HepG2 (cell line): Measurements from ENCODE around the gene SLC43A3. TPM values are rescaled to one million over a fixed set of nuclear protein-coding genes. Genes with fewer than 3 reads are reported as not detected.

ENCODE experiments used
- ATAC-seq: fragments of 200-7000 bp; cut with Tn5 transposase; 3 replicates; pipeline ENCODE4 v1.9.1; 2020; ENCODE audit warnings: mild to moderate bottlenecking, moderate library complexity
- BruUV-seq: library from RNA; stranded (reverse); fragments of 400-500 nt; replicated peaks from 2 replicates; lab custom pipeline; 2021; lab: Mats Ljungman, UMichigan
- CTCF ChIA-PET: fragments of 300-600 bp; formaldehyde crosslinking; extraction: SDS; loops from one replicate; lab custom pipeline; 2021; ENCODE audit warnings: low total read pairs, inconsistent platforms, low intra/inter-chr PET ratio; lab: Yijun Ruan, JAX
- POLR2A ChIA-PET: fragments of 350-600 bp; sonication (Branson Sonifier 250); formaldehyde crosslinking; loops from one replicate; lab custom pipeline; 2020; ENCODE audit warnings: antibody characterized with exemption, inconsistent platforms; lab: Yijun Ruan, JAX
- DNase-seq: peaks from one replicate; pipeline ENCODE4 v3.0.0-alpha.2; 2015; ENCODE audit warnings: low spot score
- FAIRE-seq: peaks from 3 replicates; lab custom pipeline; 2011; peaks lifted over from hg19 to GRCh38; lab: Jason Lieb, UNC
- H2AFZ ChIP-seq: one replicate; pipeline ENCODE4 v1.6.1; 2011; ENCODE audit warnings: low read length, inconsistent platforms
- H3K27ac ChIP-seq: fragments of 300-600 bp; 3 replicates; pipeline ENCODE4 v1.8.0; 2011; ENCODE audit warnings: mixed run types, mild to moderate bottlenecking, mixed read lengths, low read length, inconsistent platforms; ENCODE audit not compliant: insufficient read depth; ENCODE audit errors: extremely low read length
- H3K27me3 ChIP-seq, 2 experiments: fragments of 200-600 bp in 1 of 2; 2 replicates in 1 of 2; 3 replicates in 1 of 2; pipeline versions ENCODE4 v1.6.0 to v1.8.0; 2011; ENCODE audit warnings: low read length in 2 of 2, mild to moderate bottlenecking in 2 of 2, moderate library complexity in 2 of 2, inconsistent platforms in 1 of 2; ENCODE audit not compliant: insufficient read depth in 2 of 2, control insufficient read depth in 1 of 2
- H3K36me3 ChIP-seq, 2 experiments: fragments of 200-600 bp in 1 of 2; replicated peaks in 1 of 2; 2 replicates in 1 of 2; 3 replicates in 1 of 2; pipeline versions ENCODE4 v1.5.1 to v1.8.0; 2011; ENCODE audit warnings: low read length in 2 of 2, inconsistent platforms in 1 of 2; ENCODE audit not compliant: insufficient read depth in 2 of 2, control insufficient read depth in 1 of 2
- H3K4me1 ChIP-seq: 2 replicates; pipeline ENCODE4 v1.5.1; 2012; ENCODE audit warnings: low read length, inconsistent platforms; ENCODE audit not compliant: insufficient read depth
- H3K4me2 ChIP-seq: 2 replicates; pipeline ENCODE4 v1.6.0; 2011; ENCODE audit warnings: low read depth, low read length, inconsistent platforms
- H3K4me3 ChIP-seq, 3 experiments: fragments of 200-600 bp in 1 of 3; sonication (generic), shearing (Covaris generic) in 1 of 3; replicated peaks in 1 of 3; 2 replicates each; pipeline ENCODE4 v1.5.1; 2011 to 2016; ENCODE audit warnings: low read length in 3 of 3, inconsistent platforms in 2 of 3, low read depth in 2 of 3, mild to moderate bottlenecking in 2 of 3, control low read depth in 1 of 3, mixed read lengths in 1 of 3; ENCODE audit not compliant: insufficient read depth in 1 of 3
- H3K79me2 ChIP-seq: one replicate; pipeline ENCODE4 v1.6.1; 2011; ENCODE audit warnings: low read length, inconsistent platforms; ENCODE audit not compliant: insufficient read depth
- H3K9ac ChIP-seq: 2 replicates; pipeline ENCODE4 v1.6.0; 2011; ENCODE audit warnings: mild to moderate bottlenecking, low read depth, low read length, inconsistent platforms; ENCODE audit not compliant: insufficient read depth
- H3K9me3 ChIP-seq: 2 replicates; pipeline ENCODE4 v1.5.1; 2012; ENCODE audit warnings: mild to moderate bottlenecking, low read length
- H4K20me1 ChIP-seq: 2 replicates; pipeline ENCODE4 v1.6.0; 2011; ENCODE audit warnings: inconsistent platforms, mild to moderate bottlenecking, low read length, moderate library complexity; ENCODE audit not compliant: insufficient read depth
- ELF4 ChIP-seq: sonication (generic); formaldehyde crosslinking; IDR thresholded peaks from 2 replicates; pipeline ENCODE4 v1.5.0; 2020; ENCODE audit warnings: missing genetic modification reagents, mild to moderate bottlenecking, moderate library complexity, borderline replicate concordance
- GABPB1 ChIP-seq: IDR thresholded peaks from 2 replicates; pipeline ENCODE4 v1.6.1; 2016; ENCODE audit warnings: mild to moderate bottlenecking, missing genetic modification reagents, moderate library complexity, missing compliant biosample characterization
- KDM4B ChIP-seq: sonication (generic); formaldehyde crosslinking; IDR thresholded peaks from 2 replicates; pipeline ENCODE4 v1.4.0; 2020; ENCODE audit warnings: missing genetic modification reagents
- MATR3 ChIP-seq: sonication (generic); formaldehyde crosslinking; IDR thresholded peaks from 2 replicates; pipeline ENCODE4 v1.4.0; 2020; ENCODE audit warnings: missing genetic modification reagents
- RAD21 ChIP-seq: fragments of 450-650 bp; formaldehyde crosslinking; IDR thresholded peaks from 2 replicates; pipeline ENCODE4 v1.5.0; 2020; ENCODE audit warnings: mild to moderate bottlenecking
- SMARCC2 ChIP-seq: fragments of 450-650 bp; IDR thresholded peaks from 2 replicates; pipeline ENCODE4 v1.6.1; 2017; ENCODE audit warnings: antibody characterized with exemption, mild to moderate bottlenecking
- SP5 ChIP-seq: IDR thresholded peaks from 2 replicates; pipeline ENCODE4 v1.6.1; 2016; ENCODE audit warnings: low read depth, borderline replicate concordance
- ZNF138 ChIP-seq: sonication (generic); formaldehyde crosslinking; IDR thresholded peaks from 2 replicates; pipeline ENCODE4 v1.5.0; 2020; ENCODE audit warnings: mild to moderate bottlenecking, low read depth, missing genetic modification reagents
- WGBS: methylation state at CpG from one replicate; pipeline ENCODE4 v1.1.6; 2017; ENCODE audit warnings: low lambda C conversion rate; 5-methylcytosine and 5-hydroxymethylcytosine counted together
- in situ Hi-C: cut with HindIII; loops from 2 replicates; pipeline ENCODE4 v1.10.0; 2017; ENCODE audit warnings: low pct_unique_long_range_greater_than_20kb; ENCODE audit not compliant: extremely low pct_ligation_motif_present
- intact Hi-C: fragments of 100-400 bp; cut with micrococcal nuclease; formaldehyde crosslinking; loops from one replicate; pipeline ENCODE4 v1.10.0; 2022; ENCODE audit not compliant: unreplicated experiment
- polyA plus RNA-seq, 8 experiments: library from polyadenylated mRNA; depleted of rRNA in 3 of 8; stranded (reverse) in 7 of 8; unstranded in 1 of 8; fragments of >200 nt; fragmentation: Illumina TruSeq in 4 of 8; extraction: Trizol in 4 of 8; gene quantifications; 2 replicates each; pipeline versions ENCODE4 v1.2.1 to v1.2.3, GENCODE V29; 2011 to 2016; ENCODE audit warnings: low read depth in 4 of 8, missing spikeins in 1 of 8, mixed read lengths in 1 of 8; ENCODE audit not compliant: insufficient read depth in 1 of 8
- total RNA-seq, 5 experiments: library from RNA; depleted of rRNA; stranded (reverse); fragments of >200 nt; fragmentation: Illumina TruSeq; extraction: Trizol; gene quantifications; 2 replicates each; pipeline ENCODE4 v1.2.3, GENCODE V29; 2016; ENCODE audit warnings: low read depth in 1 of 5
- TF ChIP-seq, protein P1 (sequence below): sonication (generic); formaldehyde crosslinking; IDR thresholded peaks from 2 replicates; pipeline ENCODE4 v1.4.0; 2020; ENCODE audit warnings: missing genetic modification reagents
- TF ChIP-seq, protein P2 (sequence below): sonication (generic); formaldehyde crosslinking; IDR thresholded peaks from 2 replicates; pipeline ENCODE4 v1.5.1; 2020; ENCODE audit warnings: missing genetic modification reagents, mild to moderate bottlenecking, borderline replicate concordance

The SLC43A3 gene
- total and polyA plus RNA-seq, 2 of the 13 experiments (the other 11 are each of a cell fraction or from before 2014, with no cell fraction given): 2.6 TPM; not detected in 1

DNA sequence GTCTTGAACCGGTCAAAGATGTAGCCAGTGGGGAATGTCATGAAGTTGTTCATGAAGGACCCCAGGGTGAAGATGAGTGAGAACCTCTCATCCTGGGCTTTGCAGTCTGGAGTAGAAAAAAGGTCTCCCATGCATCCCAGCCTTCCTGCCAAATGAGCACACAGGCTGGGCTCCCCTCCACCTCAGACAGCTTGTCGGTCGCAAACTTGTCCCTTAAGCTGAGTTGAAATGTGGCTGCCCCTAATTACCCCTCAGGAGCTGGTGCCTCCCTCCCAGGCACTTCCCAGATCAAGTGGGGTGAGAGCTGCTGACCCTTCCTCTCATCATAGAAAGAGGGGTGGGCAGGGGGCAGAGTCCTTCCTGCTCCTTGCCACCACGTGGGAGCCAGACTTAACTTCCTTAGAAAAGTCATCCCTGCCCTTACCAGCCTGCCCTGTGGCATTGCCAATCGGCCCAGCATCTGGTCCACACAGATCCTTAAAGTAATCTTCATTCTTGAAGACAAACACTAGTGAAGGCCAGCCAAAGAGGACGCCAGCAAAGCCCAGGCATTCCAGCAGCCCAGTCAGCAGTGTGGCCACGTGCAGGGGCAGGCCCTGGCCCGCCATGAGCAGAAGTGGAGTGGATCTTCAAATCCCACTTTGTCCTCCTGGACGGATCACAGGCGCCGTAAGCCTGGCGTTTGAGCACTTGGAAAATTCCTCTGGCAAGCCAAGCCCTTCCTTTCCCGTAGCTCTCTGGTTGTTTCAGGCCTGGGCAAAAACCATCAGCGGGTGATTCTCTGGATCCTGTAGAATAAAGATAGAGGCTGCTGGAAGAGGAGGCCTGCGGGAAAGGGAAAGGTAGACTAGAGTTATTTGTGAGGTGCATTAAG lies 1.1 kb downstream of the SLC43A3 start:
- H3K9ac ChIP-seq: no peak overlapping the region
- H2AFZ ChIP-seq: no peak overlapping the region
- H3K36me3 ChIP-seq: no peaks in the 10 kb centered on the region
- peaks cover 2% of the 10 kb centered on the region in 2 experiments; a peak in 2 of 5 replicates for H3K27me3 ChIP-seq
- POLR2A ChIA-PET: no interaction called here
- H3K4me3 ChIP-seq: no peak overlapping the region
- peaks cover 53% of the 10 kb centered on the region for H3K4me1 ChIP-seq
- H3K4me2 ChIP-seq: peak overlapping the region; percentile 5; the same call in 1 of the 2 replicates
- TF ChIP-seq KDM4B (CRISPR knock-in tag): no peak
- TF ChIP-seq, protein P1, sequence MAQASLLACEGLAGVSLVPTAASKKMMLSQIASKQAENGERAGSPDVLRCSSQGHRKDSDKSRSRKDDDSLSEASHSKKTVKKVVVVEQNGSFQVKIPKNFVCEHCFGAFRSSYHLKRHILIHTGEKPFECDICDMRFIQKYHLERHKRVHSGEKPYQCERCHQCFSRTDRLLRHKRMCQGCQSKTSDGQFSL (CRISPR knock-in tag): no peak
- no peak for TF ChIP-seq ZNF138 (CRISPR knock-in tag)
- no peak for TF ChIP-seq SMARCC2
- TF ChIP-seq, protein P2, sequence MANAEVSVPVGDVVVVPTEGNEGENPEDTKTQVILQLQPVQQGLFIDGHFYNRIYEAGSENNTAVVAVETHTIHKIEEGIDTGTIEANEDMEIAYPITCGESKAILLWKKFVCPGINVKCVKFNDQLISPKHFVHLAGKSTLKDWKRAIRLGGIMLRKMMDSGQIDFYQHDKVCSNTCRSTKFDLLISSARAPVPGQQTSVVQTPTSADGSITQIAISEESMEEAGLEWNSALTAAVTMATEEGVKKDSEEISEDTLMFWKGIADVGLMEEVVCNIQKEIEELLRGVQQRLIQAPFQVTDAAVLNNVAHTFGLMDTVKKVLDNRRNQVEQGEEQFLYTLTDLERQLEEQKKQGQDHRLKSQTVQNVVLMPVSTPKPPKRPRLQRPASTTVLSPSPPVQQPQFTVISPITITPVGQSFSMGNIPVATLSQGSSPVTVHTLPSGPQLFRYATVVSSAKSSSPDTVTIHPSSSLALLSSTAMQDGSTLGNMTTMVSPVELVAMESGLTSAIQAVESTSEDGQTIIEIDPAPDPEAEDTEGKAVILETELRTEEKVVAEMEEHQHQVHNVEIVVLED (CRISPR knock-in tag): no peak
- TF ChIP-seq ELF4 (CRISPR knock-in tag): no peak
- no peak for TF ChIP-seq SP5 (CRISPR knock-in tag)
- no peak for TF ChIP-seq RAD21 (CRISPR knock-in tag)
- no peak for TF ChIP-seq MATR3 (CRISPR knock-in tag)
- TF ChIP-seq GABPB1 (CRISPR knock-in tag): no peak
- TF ChIP-seq, all 625 proteins: peak for 0
- whole genome bisulfite sequencing: 73% methylated on average over 12 of the region's 15 CpGs
- no TSS peak for BruUV-seq
- in situ Hi-C loops: no loop called here
- no peak overlapping the region for H3K27ac ChIP-seq
- H3K9me3 ChIP-seq: no peaks in the 10 kb centered on the region
- intact Hi-C loops: no loop called here
- FAIRE-seq (no peak), ATAC-seq (no peak), DNase-seq (no peak)
- CTCF ChIA-PET: no interaction called here
- H4K20me1 ChIP-seq: no peaks in the 10 kb centered on the region
- H3K79me2 ChIP-seq: no peaks in the 10 kb centered on the region
